Activated CD4-positive, alpha-beta T cell treated with anti-CD3 and anti-CD28 coated beads, Interleukin-2, amount 10 ng/mL, durations not matched to agents 24 days and 14 days (primary cell): ENCODE results near the gene GNPTG. TPM values are rescaled to one million over a fixed set of nuclear protein-coding genes. Genes with fewer than 3 reads are reported as not detected.
"Not testable (repeated sequence)": the region's sequence is repeated elsewhere in the genome, so short reads cannot be mapped to it uniquely, and the experiment has no call there.

Source experiments
- DNase-seq: peaks from one replicate; pipeline ENCODE4 v3.0.0; 2022
- H3K27ac Mint-ChIP-seq: one replicate; pipeline ENCODE4 v1.8.0; 2022; ENCODE audit warnings: mild to moderate bottlenecking, mixed read lengths
- H3K27me3 Mint-ChIP-seq: one replicate; pipeline ENCODE4 v1.8.0; 2022; ENCODE audit warnings: mixed read lengths
- H3K36me3 Mint-ChIP-seq: one replicate; pipeline ENCODE4 v1.8.0; 2022; ENCODE audit warnings: low read depth, mild to moderate bottlenecking, mixed read lengths
- H3K4me1 Mint-ChIP-seq: one replicate; pipeline ENCODE4 v1.8.0; 2021; ENCODE audit warnings: mixed read lengths
- H3K4me3 Mint-ChIP-seq: one replicate; pipeline ENCODE4 v1.8.0; 2022; ENCODE audit warnings: mild to moderate bottlenecking, moderate library complexity, mixed read lengths
- H3K9me3 Mint-ChIP-seq: one replicate; pipeline ENCODE4 v1.8.0; 2021; ENCODE audit warnings: mixed read lengths
- intact Hi-C: fragments of 100-400 bp; cut with micrococcal nuclease; formaldehyde crosslinking; loops from one replicate; pipeline ENCODE4 v1.15.1; 2023
- total RNA-seq: library from RNA; stranded (reverse); gene quantifications from 2 replicates; pipeline ENCODE4 v1.2.3, GENCODE V29; 2022

Gene GNPTG
- total RNA-seq, 1 donor from 2014 or later = 23.9 TPM

DNA sequence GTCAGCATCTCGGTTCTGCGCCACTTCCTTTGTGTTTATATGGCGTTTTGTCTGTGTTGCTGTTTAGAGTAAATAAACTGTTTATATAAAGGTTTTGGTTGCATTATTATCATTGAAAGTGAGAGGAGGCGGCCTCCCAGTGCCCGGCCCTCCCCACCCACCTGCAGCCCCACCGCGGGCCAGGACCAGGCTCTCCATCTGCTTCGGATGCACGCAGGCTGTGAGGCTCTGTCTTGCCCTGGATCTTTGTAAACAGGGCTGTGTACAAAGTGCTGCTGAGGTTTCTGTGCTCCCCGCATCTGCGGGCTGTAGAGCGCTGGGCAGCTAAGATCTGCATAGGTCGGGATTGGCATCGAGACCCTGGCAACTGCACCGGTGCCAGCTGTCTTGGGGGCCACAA lies 26.5 kb upstream of the GNPTG start:
- H3K4me3 Mint-ChIP-seq = no peak overlapping the region
- H3K27me3 Mint-ChIP-seq = no peaks in the 10 kb centered on the region
- H3K36me3 Mint-ChIP-seq = peaks cover 19% of the 10 kb centered on the region
- H3K27ac Mint-ChIP-seq = no peak overlapping the region
- intact Hi-C loops = no loop called here
- H3K9me3 Mint-ChIP-seq = no peaks in the 10 kb centered on the region
- no peaks in the 10 kb centered on the region for H3K4me1 Mint-ChIP-seq
- no peak for DNase-seq

DNA sequence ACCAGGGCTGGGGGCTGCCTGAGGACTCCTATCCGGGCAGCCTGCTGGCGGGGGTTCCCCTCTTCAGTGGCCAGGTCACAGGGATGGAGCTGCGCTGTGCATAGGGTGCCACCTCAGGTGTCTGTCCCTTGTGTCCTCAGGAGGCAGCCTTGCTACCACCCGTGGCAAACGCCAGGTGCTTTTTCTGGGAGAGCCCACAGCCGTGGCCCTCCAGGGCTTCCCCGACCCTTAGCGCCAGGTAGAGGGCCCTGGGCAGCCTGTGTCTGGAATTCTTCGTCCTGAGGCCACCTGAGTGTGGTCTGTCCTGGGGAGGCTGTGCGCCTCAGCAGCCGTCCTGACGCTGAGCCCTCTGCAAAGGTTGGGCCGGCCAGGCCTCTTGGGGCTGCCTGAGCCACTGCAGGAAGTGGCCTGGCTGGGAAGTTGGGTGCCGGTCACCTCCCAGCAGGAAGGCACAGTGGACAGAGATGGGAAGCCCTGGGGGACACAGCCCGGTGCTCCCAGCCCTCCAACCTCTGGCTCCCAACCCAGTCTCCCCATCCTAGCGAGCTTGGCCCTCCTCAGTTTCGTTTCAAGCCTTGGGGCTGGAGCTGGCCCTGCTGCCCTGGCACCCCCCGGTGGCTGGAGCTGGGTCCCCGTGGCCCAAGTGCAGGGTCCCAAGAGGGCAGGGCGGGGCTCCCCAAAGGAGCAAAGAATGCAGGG lies 25.9 kb upstream of the GNPTG start:
- no peaks in the 10 kb centered on the region for H3K9me3 Mint-ChIP-seq
- intact Hi-C loops = no loop called here
- DNase-seq = no peak
- H3K36me3 Mint-ChIP-seq = peaks cover 16% of the 10 kb centered on the region
- H3K27me3 Mint-ChIP-seq = no peaks in the 10 kb centered on the region
- no peak overlapping the region for H3K4me3 Mint-ChIP-seq
- H3K4me1 Mint-ChIP-seq = no peaks in the 10 kb centered on the region
- H3K27ac Mint-ChIP-seq = no peak overlapping the region

GRCh38 chr16:1326391-1326790 lies 25.3 kb upstream of the GNPTG start:
- Mint-ChIP-seq H3K27ac (no peak overlapping the region), H3K27me3 (peaks cover 2% of the 10 kb centered on the region), H3K9me3 (no peaks in the 10 kb centered on the region), H3K4me1 (no peaks in the 10 kb centered on the region), H3K4me3 (no peak overlapping the region), H3K36me3 (peaks cover 13% of the 10 kb centered on the region)
- DNase-seq = no peak
- intact Hi-C loops = no loop called here

DNA sequence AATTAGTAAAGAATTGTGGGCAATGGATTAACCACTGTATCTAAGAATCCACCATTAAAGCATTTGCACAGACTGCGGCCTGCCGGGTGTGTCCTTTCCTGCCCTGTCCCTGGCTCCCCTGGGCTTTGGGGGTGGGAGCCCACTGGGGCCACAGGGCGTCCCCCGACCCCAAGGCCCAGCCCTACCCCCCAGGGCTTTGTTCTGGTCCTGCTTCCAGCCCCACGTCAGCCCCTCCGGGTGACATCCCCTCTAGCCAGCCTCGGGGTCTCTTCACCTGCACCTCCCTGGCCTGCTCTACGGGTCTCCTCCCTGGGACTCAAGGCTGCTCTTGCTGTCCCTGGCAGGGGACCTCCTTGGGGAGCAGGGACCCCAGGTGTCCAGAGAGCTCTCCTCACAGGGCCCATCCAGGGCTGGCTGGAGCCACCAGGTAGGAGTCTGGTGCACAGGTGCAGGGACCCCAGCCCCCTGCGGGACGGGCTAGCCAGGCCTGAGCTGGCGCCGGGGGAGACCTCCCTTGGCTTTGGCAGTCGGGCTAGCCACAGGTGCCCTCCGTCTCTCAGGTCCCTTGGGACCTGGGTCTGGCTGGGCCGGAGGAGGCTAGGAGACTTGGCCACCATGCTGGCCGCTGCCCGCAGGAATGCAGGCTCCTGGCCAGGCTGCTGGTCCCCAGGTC lies 24.6 kb upstream of the GNPTG start:
- Mint-ChIP-seq H3K36me3 (peaks cover 13% of the 10 kb centered on the region), H3K4me3 (no peak overlapping the region), H3K27ac (no peak overlapping the region), H3K27me3 (peaks cover 5% of the 10 kb centered on the region), H3K4me1 (peaks cover 3% of the 10 kb centered on the region), H3K9me3 (no peaks in the 10 kb centered on the region)
- intact Hi-C loops = no loop called here
- DNase-seq = no peak

DNA sequence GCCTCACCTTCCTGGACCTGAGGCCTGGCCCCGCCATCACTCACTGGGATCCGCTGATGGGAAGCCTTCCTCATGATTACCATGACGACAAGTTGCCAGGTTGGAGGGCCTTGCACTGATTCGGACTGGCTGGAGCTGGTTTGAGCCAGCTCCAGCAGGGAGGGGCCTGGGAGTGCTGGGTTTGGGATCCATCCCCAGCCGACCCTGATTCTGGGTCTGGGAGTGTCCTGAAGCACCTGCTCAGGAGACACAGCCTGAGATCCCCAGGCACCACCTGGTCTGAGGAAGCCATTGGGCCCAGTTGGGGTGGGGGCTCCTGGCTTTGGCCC lies 24.1 kb upstream of the GNPTG start:
- Mint-ChIP-seq H3K4me1 (peaks cover 6% of the 10 kb centered on the region), H3K36me3 (peaks cover 11% of the 10 kb centered on the region)
- no peak for DNase-seq

GRCh38 chr16:1328136-1328535 lies 23.6 kb upstream of the GNPTG start:
- DNase-seq, H3K4me1 Mint-ChIP-seq, intact Hi-C loops, H3K4me3 Mint-ChIP-seq, H3K27ac Mint-ChIP-seq, H3K9me3 Mint-ChIP-seq: not testable (repeated sequence)
- Mint-ChIP-seq H3K27me3 (peaks cover 11% of the 10 kb centered on the region), H3K36me3 (peaks cover 11% of the 10 kb centered on the region)

More for the DNA sequence above, 24.1 kb upstream of the GNPTG start:
- intact Hi-C loops = no loop called here
- no peak overlapping the region for H3K4me3 Mint-ChIP-seq
- H3K9me3 Mint-ChIP-seq = no peaks in the 10 kb centered on the region
- H3K27me3 Mint-ChIP-seq = peaks cover 8% of the 10 kb centered on the region
- H3K27ac Mint-ChIP-seq = no peak overlapping the region

GRCh38 chr16:1328961-1329360 lies 22.8 kb upstream of the GNPTG start:
- H3K4me1 Mint-ChIP-seq, H3K9me3 Mint-ChIP-seq, H3K36me3 Mint-ChIP-seq, DNase-seq, H3K4me3 Mint-ChIP-seq, H3K27ac Mint-ChIP-seq, intact Hi-C loops: not testable (repeated sequence)
- H3K27me3 Mint-ChIP-seq = peaks cover 11% of the 10 kb centered on the region

DNA sequence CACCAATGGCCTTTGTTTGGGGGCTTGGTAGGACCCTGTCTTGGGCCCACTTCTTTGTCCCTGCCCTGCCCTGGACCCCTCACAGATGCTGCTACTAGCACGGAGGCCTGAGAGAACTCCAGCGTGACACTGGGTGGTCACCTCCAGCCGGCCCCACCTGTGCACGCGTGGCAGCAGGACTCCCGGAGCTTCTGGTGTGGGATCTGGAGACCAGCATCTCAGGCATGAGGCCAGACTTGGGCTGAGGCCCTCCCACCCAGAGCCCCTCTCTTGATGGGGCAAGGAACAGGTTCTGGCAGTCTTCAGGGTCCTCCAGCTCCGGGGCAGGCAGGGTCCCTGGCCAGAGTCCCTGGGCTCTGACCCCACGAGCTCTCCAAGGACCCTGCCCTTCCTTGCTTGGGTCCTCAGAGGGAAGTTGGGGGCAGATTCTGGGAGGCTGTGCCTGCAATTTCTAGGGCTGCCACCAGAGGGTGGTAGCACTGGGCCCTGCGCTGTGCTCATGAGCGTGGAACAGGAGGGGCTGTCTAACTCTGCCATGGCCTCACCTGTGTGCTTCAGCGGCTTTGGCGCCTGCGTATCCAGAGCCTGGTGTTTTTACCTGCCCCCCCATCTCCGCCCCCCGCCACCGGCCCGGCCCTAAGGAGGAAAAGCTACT lies 21.3 kb upstream of the GNPTG start:
- DNase-seq = peak; percentile 70
- H3K27me3 Mint-ChIP-seq = peaks cover 19% of the 10 kb centered on the region

DNA sequence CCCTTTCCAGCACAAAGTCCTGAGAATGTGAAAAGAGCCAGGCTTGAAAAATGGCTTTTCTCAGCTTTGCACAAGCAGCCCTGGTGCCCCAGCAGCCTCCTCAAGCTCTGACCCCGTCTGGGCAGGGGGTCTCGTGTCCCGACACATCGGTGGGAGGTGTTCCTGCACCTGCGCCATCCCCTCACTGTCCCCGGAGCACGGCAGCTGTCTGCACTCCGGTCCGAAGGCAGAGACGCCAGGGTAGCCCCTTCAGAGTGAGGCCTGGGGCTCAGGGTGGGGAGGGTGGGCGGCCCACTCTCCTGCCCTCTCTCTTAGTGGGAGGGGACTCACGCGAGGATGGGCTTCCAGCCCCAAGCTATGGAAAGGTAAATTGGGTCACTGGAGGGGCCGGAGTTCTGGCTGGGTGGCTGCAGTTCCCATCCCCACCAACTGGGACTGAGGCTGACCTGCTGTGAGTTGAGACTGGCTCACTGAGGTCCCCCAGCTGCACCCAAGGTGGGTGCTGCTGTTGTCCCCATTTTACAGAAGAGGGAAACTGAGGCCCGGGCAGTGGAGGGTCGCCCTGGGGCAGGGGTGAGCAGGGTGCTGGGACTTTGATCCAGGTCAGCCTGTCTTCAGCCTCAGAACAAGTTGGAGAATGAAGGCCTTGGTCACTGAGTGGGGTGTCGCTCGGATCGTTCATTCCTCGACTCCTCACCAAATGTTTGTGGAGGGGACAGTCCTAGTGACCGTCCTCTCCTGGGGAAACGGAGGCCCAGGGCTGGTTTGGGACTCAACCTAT lies 20.6 kb upstream of the GNPTG start:
- H3K4me1 Mint-ChIP-seq = peaks cover 10% of the 10 kb centered on the region
- intact Hi-C loops = no loop called here
- DNase-seq = no peak
- H3K4me3 Mint-ChIP-seq = peak overlapping the region; percentile 67
- no peaks in the 10 kb centered on the region for H3K9me3 Mint-ChIP-seq
- no peaks in the 10 kb centered on the region for H3K36me3 Mint-ChIP-seq
- peaks cover 25% of the 10 kb centered on the region for H3K27me3 Mint-ChIP-seq
- H3K27ac Mint-ChIP-seq = no peak overlapping the region

More for the DNA sequence above, 21.3 kb upstream of the GNPTG start:
- H3K4me1 Mint-ChIP-seq = peaks cover 10% of the 10 kb centered on the region
- H3K9me3 Mint-ChIP-seq = no peaks in the 10 kb centered on the region
- H3K27ac Mint-ChIP-seq = no peak overlapping the region
- H3K36me3 Mint-ChIP-seq = no peaks in the 10 kb centered on the region
- intact Hi-C loops = no loop called here
- H3K4me3 Mint-ChIP-seq = no peak overlapping the region

- H3K9me3 Mint-ChIP-seq = no peaks in the 10 kb centered on the region
- H3K36me3 Mint-ChIP-seq = no peaks in the 10 kb centered on the region
- H3K4me3 Mint-ChIP-seq = peak overlapping the region; percentile 69
- peak; percentile 93 for DNase-seq
- H3K27ac Mint-ChIP-seq = peak overlapping the region; percentile 53
- intact Hi-C loops = no loop called here
- H3K4me1 Mint-ChIP-seq = peaks cover 10% of the 10 kb centered on the region
- peaks cover 28% of the 10 kb centered on the region for H3K27me3 Mint-ChIP-seq
Measured at GRCh38 chr16:1331712-1332617, 19.8 kb upstream of the GNPTG start.

GRCh38 chr16:1332618-1333148 lies 19.0 kb upstream of the GNPTG start:
- Mint-ChIP-seq H3K27ac (no peak overlapping the region), H3K4me3 (peak overlapping the region; percentile 69), H3K4me1 (peaks cover 10% of the 10 kb centered on the region), H3K36me3 (no peaks in the 10 kb centered on the region), H3K27me3 (peaks cover 28% of the 10 kb centered on the region), H3K9me3 (no peaks in the 10 kb centered on the region)
- peak; percentile 67 for DNase-seq
- intact Hi-C loops = loop anchor here (1.0 kb wide), 1 partner anchor 23 kb away; the partner anchor contains the start of gene UBE2I

GRCh38 chr16:1333149-1333812 lies 18.4 kb upstream of the GNPTG start, which contains the start of gene BAIAP3:
Gene BAIAP3 (plus strand): TSS chr16:1333645. CDS start chr16:1338550, 4,905 bp downstream.
- peak within 1 kb of the TSS; percentile 69 for H3K4me3 Mint-ChIP-seq

More at GRCh38 chr16:1333149-1333812, 18.4 kb upstream of the GNPTG start, which contains the start of gene BAIAP3:
- H3K27ac Mint-ChIP-seq = no peak within 1 kb of the TSS
- no peaks in the 10 kb centered on the region for H3K9me3 Mint-ChIP-seq
- intact Hi-C loops = loop anchor here (1.0 kb wide), 1 partner anchor 24 kb away; the partner anchor contains the start of gene UBE2I
- H3K27me3 Mint-ChIP-seq = peaks cover 28% of the 10 kb centered on the region
- DNase-seq = peak; percentile 87
- H3K4me1 Mint-ChIP-seq = peaks cover 10% of the 10 kb centered on the region
- no peaks in the 10 kb centered on the region for H3K36me3 Mint-ChIP-seq
